Measurements from ENCODE around the gene ZGPAT. TPM values are rescaled to one million over a fixed set of nuclear protein-coding genes. Genes with fewer than 3 reads are reported as not detected.

ZGPAT gene
- total and polyA plus RNA-seq, 2 donors, result 16.5 to 66.6 TPM

DNA sequence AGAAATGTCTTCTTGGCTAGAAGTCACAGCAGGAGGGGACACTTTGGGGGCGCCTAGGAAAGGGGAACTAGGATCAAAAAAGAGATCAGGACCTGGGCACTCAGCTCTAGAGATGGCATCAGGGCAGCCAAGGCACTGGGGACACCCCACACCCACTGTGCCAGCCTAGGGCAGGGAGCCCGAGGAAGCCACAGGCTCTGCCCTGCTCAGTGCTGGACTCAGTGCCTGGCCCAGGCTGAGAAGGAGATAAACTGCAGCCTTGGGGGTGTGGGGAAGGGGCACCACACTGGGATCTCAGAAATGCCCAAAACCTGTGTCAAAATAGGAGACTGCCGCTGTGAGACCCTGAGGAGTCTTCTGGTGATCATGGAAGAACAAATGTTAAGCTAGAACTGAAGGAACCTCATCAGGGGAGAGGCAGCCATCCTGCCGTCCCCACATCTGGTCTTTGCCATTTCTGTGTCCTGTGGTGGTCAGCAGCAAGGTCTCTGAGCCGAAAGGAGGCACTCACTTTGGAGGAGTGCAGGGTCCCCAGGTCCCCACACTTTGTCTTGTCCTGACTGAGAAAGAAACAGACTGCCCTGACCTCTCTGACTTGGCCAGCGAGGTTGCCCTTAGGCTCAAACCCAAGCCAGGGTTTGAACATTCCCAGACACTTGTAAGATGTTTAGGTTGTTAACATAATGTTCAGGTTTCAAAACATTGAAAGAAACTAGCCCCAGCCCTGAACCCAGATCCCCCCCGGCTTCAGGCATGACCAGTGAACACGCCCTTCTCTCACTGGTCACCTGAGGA, 2.4 kb upstream of the ZGPAT start:
- 97% methylated on average over 8 of the region's 8 CpGs for WGBS
- Histone ChIP-seq H3K27ac (ENCODE audit: low read depth in 1 of 2, low read length in 1 of 2) (no peak overlapping the region), H3K36me3 (ENCODE audit: control insufficient read depth in 2 of 2, insufficient read depth in 2 of 2, low read length in 1 of 2) (peaks cover 40 to 41% of the 10 kb centered on the region in 2 donors), H3K9me3 (ENCODE audit: control insufficient read depth in 2 of 2, insufficient read depth in 1 of 2, low read length in 1 of 2) (no peaks in the 10 kb centered on the region), H3K4me3 (ENCODE audit: low read length in 2 of 2) (no peak overlapping the region), H3K27me3 (ENCODE audit: control insufficient read depth in 2 of 2, insufficient read depth in 1 of 2, low read length in 1 of 2) (no peaks in the 10 kb centered on the region), H3K4me1 (ENCODE audit: control insufficient read depth in 2 of 2, insufficient read depth in 2 of 2, low read length in 2 of 2) (peaks cover 20 to 25% of the 10 kb centered on the region in 2 donors)
- DNase-seq (ENCODE audit: low read depth in 6 of 9, low spot score in 9 of 9), result no peak

DNA sequence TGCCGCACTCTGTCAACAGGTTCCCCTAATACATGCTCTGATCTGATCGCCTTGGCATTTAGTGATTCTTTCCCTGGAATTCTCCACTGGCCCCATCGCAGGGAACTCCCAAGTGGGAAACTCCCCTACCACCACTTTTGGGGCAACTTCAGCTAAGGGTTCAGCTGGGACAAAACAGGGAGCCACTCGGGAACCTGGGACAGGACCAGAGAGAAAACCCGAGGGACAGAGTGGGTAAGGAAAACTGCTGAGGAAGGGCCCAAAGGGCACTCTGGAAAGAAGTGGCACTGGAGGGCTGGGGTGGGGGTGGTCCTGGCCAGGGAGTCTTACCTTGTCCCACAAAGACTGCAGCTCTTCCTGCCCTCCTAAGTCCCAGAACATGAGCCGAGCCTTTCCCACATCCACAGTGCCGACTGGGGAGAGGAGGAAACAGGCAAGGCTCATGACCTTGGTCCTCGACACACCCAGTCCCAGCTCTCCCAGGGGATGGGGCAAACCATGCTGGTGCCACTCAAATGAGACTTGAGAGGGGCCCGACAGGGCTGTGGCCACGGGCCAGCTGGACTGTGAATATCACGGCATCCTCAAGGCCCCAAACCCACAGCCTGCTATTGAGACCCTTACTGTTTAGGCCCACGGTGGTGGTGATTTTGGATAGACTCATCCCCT, 1.7 kb upstream of the ZGPAT start:
- peak overlapping the region in 1 of 2 donors; percentile 96 for H3K4me3 ChIP-seq (ENCODE audit: low read length in 2 of 2)
- H3K27ac ChIP-seq (ENCODE audit: low read depth in 1 of 2, low read length in 1 of 2), result no peak overlapping the region
- no peak for DNase-seq (ENCODE audit: low read depth in 6 of 9, low spot score in 9 of 9)
- 92% methylated on average over 12 of the region's 12 CpGs for WGBS
- H3K4me1 ChIP-seq (ENCODE audit: control insufficient read depth in 2 of 2, insufficient read depth in 2 of 2, low read length in 2 of 2), result peaks cover 20 to 25% of the 10 kb centered on the region in 2 donors
- H3K27me3 ChIP-seq (ENCODE audit: control insufficient read depth in 2 of 2, insufficient read depth in 1 of 2, low read length in 1 of 2), result no peaks in the 10 kb centered on the region
- no peaks in the 10 kb centered on the region for H3K9me3 ChIP-seq (ENCODE audit: control insufficient read depth in 2 of 2, insufficient read depth in 1 of 2, low read length in 1 of 2)
- H3K36me3 ChIP-seq (ENCODE audit: control insufficient read depth in 2 of 2, insufficient read depth in 2 of 2, low read length in 1 of 2), result peaks cover 43% of the 10 kb centered on the region in 2 donors

DNA sequence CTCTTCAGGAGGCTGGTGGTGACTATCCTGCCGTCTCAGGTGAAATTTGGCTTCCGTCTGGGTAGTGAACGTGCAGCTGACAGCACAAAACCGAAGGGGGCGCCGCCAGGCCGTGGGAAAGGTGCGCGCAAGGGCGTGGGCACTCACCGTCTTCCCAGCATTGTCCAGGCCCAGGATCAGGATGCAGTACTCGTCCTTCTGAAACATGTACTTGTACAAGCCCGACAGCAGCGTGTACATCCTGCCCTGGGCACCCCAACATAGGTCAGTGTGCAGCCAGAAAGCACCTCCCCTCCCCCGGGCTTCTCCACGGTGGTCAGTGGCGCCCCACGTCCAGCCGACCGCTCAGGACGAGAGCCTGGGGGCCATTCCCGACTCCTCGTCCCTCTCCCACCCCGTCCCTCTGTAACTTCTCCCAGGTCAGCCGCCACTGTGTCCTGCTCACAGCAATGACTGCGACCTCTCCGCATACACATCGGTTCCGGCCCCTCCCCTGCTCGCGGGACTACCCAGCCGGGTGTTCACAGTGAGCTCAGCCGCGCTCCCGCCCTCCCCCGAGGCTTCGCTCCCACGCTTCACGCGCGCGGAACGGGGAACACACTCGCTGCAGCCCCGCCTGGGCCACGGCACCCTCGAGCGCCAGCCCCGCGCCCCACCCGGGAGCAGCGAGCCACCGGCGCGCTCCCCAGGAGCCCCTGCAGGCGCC, 834 bp upstream of the ZGPAT start:
- peak overlapping the region; percentile 87 to 93 for H3K27ac ChIP-seq (ENCODE audit: low read depth in 1 of 2, low read length in 1 of 2)
- H3K36me3 ChIP-seq (ENCODE audit: control insufficient read depth in 2 of 2, insufficient read depth in 2 of 2, low read length in 1 of 2), result peaks cover 47 to 51% of the 10 kb centered on the region in 2 donors
- H3K4me3 ChIP-seq (ENCODE audit: low read length in 2 of 2), result peak overlapping the region; percentile 64 to 96
- peaks cover 20 to 25% of the 10 kb centered on the region in 2 donors for H3K4me1 ChIP-seq (ENCODE audit: control insufficient read depth in 2 of 2, insufficient read depth in 2 of 2, low read length in 2 of 2)
- no peaks in the 10 kb centered on the region for H3K27me3 ChIP-seq (ENCODE audit: control insufficient read depth in 2 of 2, insufficient read depth in 1 of 2, low read length in 1 of 2)
- peak in 6 of 9 donors; percentile 37 to 78 (median 58) for DNase-seq (ENCODE audit: low read depth in 6 of 9, low spot score in 9 of 9)
- 3% methylated on average over 56 of the region's 56 CpGs for WGBS
- no peaks in the 10 kb centered on the region for H3K9me3 ChIP-seq (ENCODE audit: control insufficient read depth in 2 of 2, insufficient read depth in 1 of 2, low read length in 1 of 2)

DNA sequence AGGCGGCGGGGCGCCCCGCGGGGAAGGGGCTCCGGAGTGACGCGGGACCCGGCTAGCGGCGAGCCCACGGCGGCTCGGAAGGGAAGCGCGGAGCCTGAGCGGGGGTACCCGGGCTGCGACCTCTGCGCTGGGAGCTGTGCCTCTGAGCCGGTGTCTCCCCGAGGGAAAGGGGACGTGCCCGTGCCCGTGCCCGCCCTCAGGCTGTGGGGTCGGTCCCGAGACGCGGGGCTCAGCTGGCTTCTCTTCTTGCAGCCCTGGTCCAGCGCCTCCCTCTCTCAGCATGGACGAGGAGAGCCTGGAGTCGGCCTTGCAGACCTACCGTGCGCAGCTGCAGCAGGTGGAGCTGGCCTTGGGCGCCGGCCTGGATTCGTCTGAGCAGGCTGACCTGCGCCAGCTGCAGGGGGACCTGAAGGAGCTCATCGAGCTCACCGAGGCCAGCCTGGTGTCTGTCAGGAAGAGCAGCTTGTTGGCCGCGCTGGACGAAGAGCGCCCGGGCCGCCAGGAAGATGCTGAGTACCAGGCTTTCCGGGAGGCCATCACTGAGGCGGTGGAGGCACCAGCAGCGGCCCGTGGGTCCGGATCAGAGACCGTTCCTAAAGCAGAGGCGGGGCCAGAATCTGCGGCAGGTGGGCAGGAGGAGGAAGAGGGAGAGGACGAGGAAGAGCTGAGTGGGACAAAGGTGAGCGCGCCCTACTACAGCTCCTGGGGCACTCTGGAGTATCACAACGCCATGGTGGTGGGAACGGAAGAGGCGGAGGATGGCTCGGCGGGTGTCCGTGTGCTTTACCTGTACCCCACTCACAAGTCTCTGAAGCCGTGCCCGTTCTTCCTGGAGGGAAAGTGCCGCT, 686 bp downstream of the ZGPAT start:
- Histone ChIP-seq H3K4me1 (ENCODE audit: control insufficient read depth in 2 of 2, insufficient read depth in 2 of 2, low read length in 2 of 2) (peaks cover 20 to 23% of the 10 kb centered on the region in 2 donors), H3K27me3 (ENCODE audit: control insufficient read depth in 2 of 2, insufficient read depth in 1 of 2, low read length in 1 of 2) (no peaks in the 10 kb centered on the region), H3K9me3 (ENCODE audit: control insufficient read depth in 2 of 2, insufficient read depth in 1 of 2, low read length in 1 of 2) (no peaks in the 10 kb centered on the region), H3K36me3 (ENCODE audit: control insufficient read depth in 2 of 2, insufficient read depth in 2 of 2, low read length in 1 of 2) (peaks cover 44 to 59% of the 10 kb centered on the region in 2 donors), H3K4me3 (ENCODE audit: low read length in 2 of 2) (peak overlapping the region; percentile 64 to 96), H3K27ac (ENCODE audit: low read depth in 1 of 2, low read length in 1 of 2) (peak overlapping the region; percentile 26 to 89)
- DNase-seq (ENCODE audit: low read depth in 6 of 9, low spot score in 9 of 9), result peak in 1 of 9 donors; percentile 28
- 32% methylated on average over 66 of the region's 67 CpGs for WGBS

DNA sequence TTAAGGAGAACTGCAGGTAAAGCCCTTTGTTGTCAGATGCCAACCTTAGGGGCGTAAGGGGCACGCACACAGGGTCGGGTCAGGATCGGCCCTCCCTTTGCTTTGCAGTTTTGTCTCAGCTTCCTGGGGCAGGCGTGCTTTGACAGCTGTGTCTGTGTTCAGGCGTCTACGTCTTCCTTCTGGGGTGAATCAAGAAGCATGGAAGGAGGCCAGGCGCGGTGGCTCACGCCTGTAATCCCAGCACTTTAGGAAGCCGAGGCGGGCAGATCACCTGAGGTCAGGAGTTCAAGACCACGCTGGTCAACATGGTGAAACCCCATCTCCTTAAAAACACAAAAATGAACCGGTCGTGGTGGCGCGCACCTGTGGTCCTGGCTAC, 1.3 kb downstream of the ZGPAT start:
- H3K9me3 ChIP-seq (ENCODE audit: control insufficient read depth in 2 of 2, insufficient read depth in 1 of 2, low read length in 1 of 2), result peaks cover 0 to 3% of the 10 kb centered on the region in 2 donors
- no peak overlapping the region for H3K27ac ChIP-seq (ENCODE audit: low read depth in 1 of 2, low read length in 1 of 2)
- DNase-seq (ENCODE audit: low read depth in 6 of 9, low spot score in 9 of 9), result no peak
- peak overlapping the region in 1 of 2 donors; percentile 64 for H3K4me3 ChIP-seq (ENCODE audit: low read length in 2 of 2)
- no peaks in the 10 kb centered on the region for H3K27me3 ChIP-seq (ENCODE audit: control insufficient read depth in 2 of 2, insufficient read depth in 1 of 2, low read length in 1 of 2)
- H3K4me1 ChIP-seq (ENCODE audit: control insufficient read depth in 2 of 2, insufficient read depth in 2 of 2, low read length in 2 of 2), result peaks cover 20 to 23% of the 10 kb centered on the region in 2 donors
- 96% methylated on average over 17 of the region's 17 CpGs for WGBS
- H3K36me3 ChIP-seq (ENCODE audit: control insufficient read depth in 2 of 2, insufficient read depth in 2 of 2, low read length in 1 of 2), result peaks cover 39 to 56% of the 10 kb centered on the region in 2 donors

DNA sequence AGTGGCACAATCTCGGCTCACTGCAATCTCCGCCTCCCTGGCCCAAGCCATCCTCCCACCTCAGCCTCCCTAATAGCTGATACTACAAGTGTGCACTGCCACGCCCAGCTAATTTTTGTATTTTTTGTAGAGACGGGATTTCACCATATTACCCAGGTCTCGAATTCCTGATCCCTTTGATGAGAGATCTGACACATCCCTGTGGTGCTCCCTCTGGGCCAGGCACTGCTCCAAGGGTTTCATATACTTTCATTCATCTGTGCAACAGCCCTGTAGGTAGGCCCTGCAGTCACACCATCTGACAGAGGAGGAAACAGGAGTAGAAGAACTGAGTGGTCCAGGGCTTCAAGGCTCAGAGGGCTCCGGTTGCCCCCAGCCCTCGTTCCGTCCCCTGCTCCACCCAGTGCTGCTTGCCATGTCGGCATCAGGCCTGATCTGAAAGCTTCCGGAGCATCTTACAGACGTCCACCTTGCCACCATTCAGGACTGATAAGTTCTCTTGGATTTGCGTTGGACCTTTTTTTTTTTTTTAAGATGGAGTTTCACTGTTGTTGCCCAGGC, 3.3 kb downstream of the ZGPAT start:
- peaks cover 2 to 19% of the 10 kb centered on the region in 2 donors for H3K9me3 ChIP-seq (ENCODE audit: control insufficient read depth in 2 of 2, insufficient read depth in 1 of 2, low read length in 1 of 2)
- no peaks in the 10 kb centered on the region for H3K27me3 ChIP-seq (ENCODE audit: control insufficient read depth in 2 of 2, insufficient read depth in 1 of 2, low read length in 1 of 2)
- H3K27ac ChIP-seq (ENCODE audit: low read depth in 1 of 2, low read length in 1 of 2), result no peak overlapping the region
- no peak overlapping the region for H3K4me3 ChIP-seq (ENCODE audit: low read length in 2 of 2)
- no peak for DNase-seq (ENCODE audit: low read depth in 6 of 9, low spot score in 9 of 9)
- peaks cover 19 to 20% of the 10 kb centered on the region in 2 donors for H3K4me1 ChIP-seq (ENCODE audit: control insufficient read depth in 2 of 2, insufficient read depth in 2 of 2, low read length in 2 of 2)
- WGBS, result 93% methylated on average over 12 of the region's 12 CpGs
- H3K36me3 ChIP-seq (ENCODE audit: control insufficient read depth in 2 of 2, insufficient read depth in 2 of 2, low read length in 1 of 2), result peaks cover 30 to 52% of the 10 kb centered on the region in 2 donors

DNA sequence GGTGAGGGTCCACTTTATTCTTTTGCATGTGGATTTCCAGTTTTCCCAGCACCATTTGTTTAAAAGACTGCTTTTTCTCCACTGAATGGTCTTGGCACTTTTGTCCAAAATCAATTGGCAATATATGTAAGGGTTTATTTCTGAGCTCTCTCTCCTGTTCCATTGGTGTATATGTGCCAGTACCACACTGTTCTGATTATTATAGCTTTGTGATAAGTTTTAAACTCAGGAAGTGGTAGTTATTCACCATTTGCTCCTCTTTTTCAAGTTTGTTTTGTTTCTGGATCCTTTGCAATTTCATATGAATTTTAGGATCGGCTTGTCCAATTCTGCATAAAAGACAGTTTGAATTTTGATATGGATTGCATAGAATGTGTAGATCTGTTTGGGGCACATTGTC, 4.4 kb downstream of the ZGPAT start:
- no peak for DNase-seq (ENCODE audit: low read depth in 6 of 9, low spot score in 9 of 9)
- Histone ChIP-seq H3K27ac (ENCODE audit: low read depth in 1 of 2, low read length in 1 of 2) (no peak overlapping the region), H3K9me3 (ENCODE audit: control insufficient read depth in 2 of 2, insufficient read depth in 1 of 2, low read length in 1 of 2) (peaks cover 2 to 19% of the 10 kb centered on the region in 2 donors), H3K4me1 (ENCODE audit: control insufficient read depth in 2 of 2, insufficient read depth in 2 of 2, low read length in 2 of 2) (peaks cover 12% of the 10 kb centered on the region in 2 donors), H3K27me3 (ENCODE audit: control insufficient read depth in 2 of 2, insufficient read depth in 1 of 2, low read length in 1 of 2) (no peaks in the 10 kb centered on the region), H3K4me3 (ENCODE audit: low read length in 2 of 2) (no peak overlapping the region), H3K36me3 (ENCODE audit: control insufficient read depth in 2 of 2, insufficient read depth in 2 of 2, low read length in 1 of 2) (peaks cover 27 to 55% of the 10 kb centered on the region in 2 donors)
- 97% methylated on average over 1 of the region's 1 CpG for WGBS

DNA sequence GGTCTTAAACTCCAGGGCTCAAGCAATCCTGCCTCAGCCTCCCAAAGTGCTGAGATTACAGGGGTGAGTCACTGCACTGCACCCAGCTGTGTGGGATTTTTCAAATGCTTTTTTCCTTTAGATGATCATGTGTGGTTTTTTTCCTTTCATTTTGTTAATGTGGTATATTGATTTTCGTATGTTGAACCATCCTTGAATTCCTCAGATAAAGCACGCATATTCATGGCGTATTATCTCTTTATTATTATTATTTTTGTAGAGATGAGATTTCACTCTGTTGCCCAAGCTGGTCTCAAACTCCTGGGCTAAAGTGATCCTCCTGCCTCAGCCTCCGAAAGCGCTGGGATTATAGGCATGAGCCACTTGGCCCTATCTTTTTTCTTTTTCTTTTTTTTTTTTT, 7.0 kb downstream of the ZGPAT start:
- DNase-seq (ENCODE audit: low read depth in 6 of 9, low spot score in 9 of 9), result no peak
- peaks cover 39 to 65% of the 10 kb centered on the region in 2 donors for H3K36me3 ChIP-seq (ENCODE audit: control insufficient read depth in 2 of 2, insufficient read depth in 2 of 2, low read length in 1 of 2)
- H3K4me1 ChIP-seq (ENCODE audit: control insufficient read depth in 2 of 2, insufficient read depth in 2 of 2, low read length in 2 of 2), result peaks cover 0 to 3% of the 10 kb centered on the region in 2 donors
- no peaks in the 10 kb centered on the region for H3K27me3 ChIP-seq (ENCODE audit: control insufficient read depth in 2 of 2, insufficient read depth in 1 of 2, low read length in 1 of 2)
- WGBS, result 99% methylated on average over 5 of the region's 5 CpGs
- no peak overlapping the region for H3K27ac ChIP-seq (ENCODE audit: low read depth in 1 of 2, low read length in 1 of 2)
- peaks cover 4 to 29% of the 10 kb centered on the region in 2 donors for H3K9me3 ChIP-seq (ENCODE audit: control insufficient read depth in 2 of 2, insufficient read depth in 1 of 2, low read length in 1 of 2)
- no peak overlapping the region for H3K4me3 ChIP-seq (ENCODE audit: low read length in 2 of 2)

Data from thymus (tissue), 11 donors.